HUES64 (cell line): Measurements from ENCODE around the gene LCN10.
"Not testable (repeated sequence)": the region's sequence is repeated elsewhere in the genome, so short reads cannot be mapped to it uniquely, and the experiment has no call there.

Experiments
- H3K27ac ChIP-seq: 2 replicates; pipeline ENCODE4 v1.7.0; 2013; ENCODE audit warnings: low read depth, low read length, inconsistent platforms
- H3K27me3 ChIP-seq: 2 replicates; pipeline ENCODE4 v1.6.1; 2013; ENCODE audit warnings: mild to moderate bottlenecking, low read length; ENCODE audit not compliant: insufficient read depth
- H3K36me3 ChIP-seq: 2 replicates; pipeline ENCODE4 v1.6.1; 2013; ENCODE audit warnings: mild to moderate bottlenecking, low read length; ENCODE audit not compliant: insufficient read depth
- H3K4me1 ChIP-seq: 2 replicates; pipeline ENCODE4 v1.6.1; 2013; ENCODE audit warnings: mild to moderate bottlenecking, low read length, moderate library complexity; ENCODE audit not compliant: insufficient read depth
- H3K4me3 ChIP-seq: 2 replicates; pipeline ENCODE4 v1.5.1; 2013; ENCODE audit warnings: mild to moderate bottlenecking, low read length, moderate library complexity
- H3K9ac ChIP-seq: 2 replicates; pipeline ENCODE4 v1.6.1; 2013; ENCODE audit warnings: mild to moderate bottlenecking, low read depth, low read length
- H3K9me3 ChIP-seq: 2 replicates; pipeline ENCODE4 v1.6.1; 2013; ENCODE audit warnings: low read depth, low read length; ENCODE audit not compliant: insufficient read depth
- WGBS: fragments of 150-250, 120-280 bp; methylation state at CpG from one replicate; pipeline ENCODE4 v1.1.7; 2013; ENCODE audit warnings: missing lambda C conversion rate; 5-methylcytosine and 5-hydroxymethylcytosine counted together

LCN10 gene

GRCh38 chr9:136714893-136715274 lies 27.9 kb downstream of the LCN10 start:
- Histone ChIP-seq H3K4me1 (peaks cover 6% of the 10 kb centered on the region; the same call in 1 of the 2 replicates), H3K4me3 (no peak overlapping the region), H3K9me3 (no peaks in the 10 kb centered on the region), H3K9ac (no peak overlapping the region), H3K27ac (no peak overlapping the region), H3K27me3 (peaks cover 12% of the 10 kb centered on the region), H3K36me3 (no peaks in the 10 kb centered on the region)
- 94% methylated on average over 8 of the region's 8 CpGs for WGBS

DNA sequence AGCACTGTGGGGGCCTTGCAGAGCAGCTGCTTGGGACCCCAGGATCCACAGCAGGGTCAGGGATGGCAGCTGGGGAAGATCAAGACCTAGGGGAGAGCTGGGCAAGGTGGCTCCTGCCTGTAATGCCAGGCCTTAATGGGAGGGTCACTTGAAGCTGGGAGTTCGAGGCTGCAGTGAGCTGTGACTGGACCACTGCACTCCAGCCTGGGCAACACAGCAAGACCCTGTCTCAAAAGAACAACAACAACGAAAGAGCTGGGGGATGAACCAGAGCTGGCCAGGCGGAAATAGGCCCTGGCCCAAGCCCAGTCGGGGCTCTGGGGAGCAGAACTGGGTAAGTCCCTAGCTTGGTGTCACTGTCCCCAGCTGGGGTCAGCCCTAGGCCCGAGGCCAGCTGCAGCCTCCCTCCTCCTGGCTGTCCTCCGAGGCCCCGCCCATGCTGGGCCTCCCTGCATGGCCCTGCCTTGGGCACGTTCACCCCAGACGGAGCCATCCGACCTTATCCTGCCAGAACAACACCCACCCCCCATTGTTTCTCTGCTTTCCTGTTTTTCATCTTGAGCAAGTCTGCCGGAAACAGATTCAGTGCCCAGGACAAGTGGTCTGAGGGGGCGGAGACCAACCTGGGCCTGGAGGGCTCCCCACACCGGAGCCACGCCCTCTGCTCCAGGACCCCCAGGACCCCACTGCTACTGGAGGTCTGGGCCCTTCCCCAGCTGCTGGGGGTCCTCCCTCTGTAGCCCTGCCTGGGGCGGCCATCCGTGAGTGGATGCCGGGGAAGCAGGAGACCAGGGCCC lies 28.4 kb downstream of the LCN10 start:
- Histone ChIP-seq H3K9ac (no peak overlapping the region), H3K4me3 (no peak overlapping the region), H3K27me3 (peaks cover 12% of the 10 kb centered on the region), H3K27ac (no peak overlapping the region), H3K36me3 (no peaks in the 10 kb centered on the region), H3K4me1 (peaks cover 6% of the 10 kb centered on the region; the same call in 1 of the 2 replicates), H3K9me3 (no peaks in the 10 kb centered on the region)
- 92% methylated on average over 17 of the region's 17 CpGs for WGBS

- Histone ChIP-seq H3K9me3 (no peaks in the 10 kb centered on the region), H3K27ac (no peak overlapping the region), H3K4me3 (peak overlapping the region; percentile 76), H3K4me1 (peaks cover 6% of the 10 kb centered on the region; the same call in 1 of the 2 replicates), H3K27me3 (peaks cover 12% of the 10 kb centered on the region), H3K9ac (peak overlapping the region; percentile 81), H3K36me3 (no peaks in the 10 kb centered on the region)
- 77% methylated on average over 8 of the region's 8 CpGs for WGBS
These were observed 29.2 kb downstream of the LCN10 start for GRCh38 chr9:136713550-136713949.

- Histone ChIP-seq H3K9me3 (no peaks in the 10 kb centered on the region), H3K4me3 (peak overlapping the region; percentile 76), H3K36me3 (no peaks in the 10 kb centered on the region), H3K27ac (no peak overlapping the region), H3K9ac (peak overlapping the region; percentile 81), H3K27me3 (peaks cover 12% of the 10 kb centered on the region), H3K4me1 (peaks cover 6% of the 10 kb centered on the region; the same call in 1 of the 2 replicates)
- 9% methylated on average over 55 of the region's 56 CpGs for WGBS
These were observed 29.8 kb downstream of the LCN10 start for GRCh38 chr9:136712690-136713544.

GRCh38 chr9:136711751-136712689 lies 30.7 kb downstream of the LCN10 start, which contains the start of gene DIPK1B:
TSS of gene DIPK1B (plus strand) at chr9:136712572. CDS start at chr9:136712666, 94 bp downstream.
- Histone ChIP-seq H3K4me3 (peak within 1 kb of the TSS; percentile 81), H3K4me1 (peaks cover 6% of the 10 kb centered on the region; the same call in 1 of the 2 replicates), H3K36me3 (no peaks in the 10 kb centered on the region), H3K9me3 (no peaks in the 10 kb centered on the region), H3K9ac (peak within 1 kb of the TSS; percentile 81), H3K27me3 (peaks cover 12% of the 10 kb centered on the region), H3K27ac (no peak within 1 kb of the TSS)
- WGBS = under 1% methylated on average over 119 of the region's 119 CpGs

- WGBS = 90% methylated on average over 4 of the region's 4 CpGs
- not testable (repeated sequence) for H3K9ac ChIP-seq, H3K36me3 ChIP-seq, H3K27ac ChIP-seq, H3K9me3 ChIP-seq, H3K4me1 ChIP-seq
- Histone ChIP-seq H3K4me3 (peak overlapping the region; percentile 81), H3K27me3 (peaks cover 12% of the 10 kb centered on the region)
These were observed 31.5 kb downstream of the LCN10 start for GRCh38 chr9:136711219-136711648.

DNA sequence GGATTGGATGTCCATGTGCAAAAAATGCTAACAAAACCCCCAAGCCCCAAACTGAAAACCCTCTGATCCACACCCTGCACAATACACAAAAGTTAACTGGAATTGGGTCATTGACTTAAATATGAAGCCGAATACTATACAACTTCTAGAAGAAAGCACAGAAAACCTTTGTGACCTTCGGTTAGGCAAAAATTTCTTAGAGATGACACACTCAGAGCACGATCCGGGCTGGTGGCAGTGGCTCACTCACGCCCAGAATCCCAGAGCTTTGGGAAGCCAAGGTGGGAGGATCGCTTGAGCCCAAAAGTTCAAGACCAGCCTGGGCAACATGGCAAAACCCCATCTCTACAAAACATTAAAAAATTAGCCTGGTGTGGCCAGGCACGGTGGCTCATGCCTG lies 32.2 kb downstream of the LCN10 start:
- Histone ChIP-seq H3K36me3 (no peaks in the 10 kb centered on the region), H3K27ac (no peak overlapping the region), H3K4me3 (no peak overlapping the region), H3K9me3 (no peaks in the 10 kb centered on the region), H3K27me3 (peaks cover 12% of the 10 kb centered on the region), H3K4me1 (peaks cover 6% of the 10 kb centered on the region; the same call in 1 of the 2 replicates), H3K9ac (no peak overlapping the region)
- 93% methylated on average over 7 of the region's 7 CpGs for WGBS

DNA sequence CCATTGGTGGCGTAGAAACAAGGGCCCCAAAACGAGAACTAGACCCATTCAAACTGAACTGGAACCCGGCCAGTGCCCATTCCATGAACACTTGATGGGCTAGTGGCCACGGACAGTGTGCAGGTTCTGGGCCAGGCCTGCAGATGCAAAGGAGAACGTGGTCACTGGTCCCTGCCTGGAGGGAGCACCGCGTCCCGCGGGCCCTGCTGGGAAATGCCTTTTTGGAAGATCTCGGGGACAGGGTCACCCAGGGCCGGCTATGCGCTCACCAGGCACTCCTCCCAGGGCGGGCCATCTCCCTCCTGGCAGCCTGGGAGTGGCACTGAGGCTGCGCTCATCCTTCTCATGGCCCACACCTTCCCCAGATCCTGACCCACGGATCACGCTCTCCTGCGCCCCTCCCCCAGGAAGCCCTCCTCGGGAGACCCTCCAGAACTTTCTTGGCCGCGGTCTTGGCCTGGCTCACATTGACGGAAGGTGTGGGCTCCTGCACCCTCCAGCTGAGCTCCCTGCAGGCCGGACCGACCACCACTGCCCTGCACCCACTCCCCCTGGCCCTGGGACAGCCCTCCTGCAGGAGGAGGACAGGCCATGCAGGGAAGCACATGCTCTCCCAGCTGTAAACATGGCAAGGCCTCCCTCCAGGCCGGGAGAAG lies 33.2 kb downstream of the LCN10 start:
- Histone ChIP-seq H3K36me3 (no peaks in the 10 kb centered on the region), H3K4me3 (no peak overlapping the region), H3K9ac (no peak overlapping the region), H3K27ac (no peak overlapping the region), H3K27me3 (peaks cover 12% of the 10 kb centered on the region), H3K9me3 (no peaks in the 10 kb centered on the region), H3K4me1 (peaks cover 6% of the 10 kb centered on the region; the same call in 1 of the 2 replicates)
- 90% methylated on average over 24 of the region's 24 CpGs for WGBS

DNA sequence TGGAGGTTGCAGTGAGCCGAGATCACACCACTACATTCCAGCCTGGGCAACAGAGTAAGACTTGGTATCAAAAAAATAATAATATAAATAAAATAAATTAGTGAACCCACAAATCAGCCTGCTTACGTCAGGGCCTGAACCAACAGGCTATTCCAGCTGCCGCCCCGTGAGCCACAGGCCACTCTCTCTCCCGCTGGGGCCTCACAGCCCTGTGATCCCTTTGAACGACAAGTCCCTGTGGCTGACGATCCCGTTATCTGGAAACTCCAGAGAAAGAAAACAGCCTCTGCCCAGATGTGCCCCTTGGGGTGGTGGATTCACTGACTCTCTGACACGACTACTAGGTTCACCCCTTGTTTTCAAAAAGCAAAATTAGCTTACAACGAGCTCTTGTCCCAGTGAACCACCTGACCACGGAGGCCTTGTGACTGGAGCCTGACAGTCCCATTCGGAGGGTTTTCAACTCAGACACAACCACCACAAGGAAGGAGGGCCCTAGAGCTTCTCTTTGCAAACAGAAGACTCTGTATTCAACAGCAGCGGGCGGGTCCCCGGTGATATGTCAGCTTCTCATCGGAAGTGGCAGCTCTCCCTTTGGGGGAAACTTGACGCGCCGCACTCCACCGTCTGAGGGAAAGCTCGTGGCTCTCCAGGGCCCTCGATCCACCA lies 34.8 kb downstream of the LCN10 start:
- Histone ChIP-seq H3K36me3 (no peaks in the 10 kb centered on the region), H3K9ac (no peak overlapping the region), H3K27me3 (peaks cover 12% of the 10 kb centered on the region), H3K9me3 (no peaks in the 10 kb centered on the region), H3K4me1 (no peaks in the 10 kb centered on the region), H3K4me3 (no peak overlapping the region), H3K27ac (no peak overlapping the region)
- WGBS = 88% methylated on average over 21 of the region's 22 CpGs

DNA sequence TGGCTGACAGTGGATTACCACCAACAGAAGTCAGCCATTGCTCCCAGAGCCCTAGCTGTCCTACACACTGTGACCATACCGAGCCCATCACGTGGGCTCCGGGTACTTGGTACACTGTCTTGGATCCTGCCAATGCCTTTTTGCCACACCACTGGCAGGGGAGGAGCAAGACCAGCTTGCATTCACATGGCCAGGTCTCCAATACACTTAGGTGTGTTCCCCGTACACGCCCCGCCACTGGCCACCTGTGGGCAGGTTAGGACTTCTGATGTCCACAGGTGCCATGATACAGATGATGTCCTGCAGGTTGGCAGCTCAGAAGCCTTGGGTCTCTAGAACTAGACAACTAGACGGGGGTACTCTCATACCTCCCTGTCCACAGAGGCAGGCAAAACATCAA lies 35.7 kb downstream of the LCN10 start:
- Histone ChIP-seq H3K27me3 (peaks cover 11% of the 10 kb centered on the region), H3K27ac (no peak overlapping the region), H3K4me1 (no peaks in the 10 kb centered on the region), H3K36me3 (no peaks in the 10 kb centered on the region), H3K4me3 (no peak overlapping the region), H3K9me3 (no peaks in the 10 kb centered on the region), H3K9ac (no peak overlapping the region)
- 95% methylated on average over 7 of the region's 7 CpGs for WGBS
